Endodermal cell (in vitro differentiated cells): ENCODE data around the gene GPC3. TPM values are rescaled to one million over a fixed set of nuclear protein-coding genes. Genes with fewer than 3 reads are reported as not detected.

Experiments
- DNase-seq: peaks from one replicate; pipeline ENCODE4 v3.0.0-alpha.2; 2017
- H3K27ac ChIP-seq: 2 replicates; pipeline ENCODE4 v1.5.1; 2013; ENCODE audit warnings: mild to moderate bottlenecking, low read depth, low read length, moderate library complexity
- H3K27me3 ChIP-seq: 2 replicates; pipeline ENCODE4 v1.6.1; 2013; ENCODE audit warnings: mild to moderate bottlenecking, low read length, moderate library complexity; ENCODE audit not compliant: insufficient read depth, control insufficient read depth, poor library complexity, severe bottlenecking
- H3K36me3 ChIP-seq: 2 replicates; pipeline ENCODE4 v1.7.0; 2013; ENCODE audit warnings: mild to moderate bottlenecking, low read length, moderate library complexity; ENCODE audit not compliant: control insufficient read depth, insufficient read depth
- H3K4me1 ChIP-seq: one replicate; pipeline ENCODE4 v1.7.0; 2013; ENCODE audit warnings: low read length; ENCODE audit not compliant: control insufficient read depth, insufficient read depth
- H3K4me3 ChIP-seq: 2 replicates; pipeline ENCODE4 v1.5.1; 2013; ENCODE audit warnings: mild to moderate bottlenecking, low read length, moderate library complexity
- H3K9ac ChIP-seq: 2 replicates; pipeline ENCODE4 v1.6.1; 2013; ENCODE audit warnings: mild to moderate bottlenecking, low read length, moderate library complexity; ENCODE audit not compliant: poor library complexity, severe bottlenecking; ENCODE audit errors: extremely low read depth
- H3K9me3 ChIP-seq: 2 replicates; pipeline ENCODE4 v1.6.1; 2013; ENCODE audit warnings: mild to moderate bottlenecking, low read length, moderate library complexity; ENCODE audit not compliant: control insufficient read depth
- H3K27ac Mint-ChIP-seq: 2 replicates; pipeline ENCODE4 v1.8.0; 2020; ENCODE audit warnings: mixed read lengths
- H3K27me3 Mint-ChIP-seq: 2 replicates; pipeline ENCODE4 v1.8.0; 2021; ENCODE audit warnings: mild to moderate bottlenecking, mixed read lengths; ENCODE audit not compliant: insufficient read depth
- H3K36me3 Mint-ChIP-seq: 2 replicates; pipeline ENCODE4 v1.8.0; 2020; ENCODE audit warnings: low read depth, mixed read lengths
- H3K4me1 Mint-ChIP-seq: 2 replicates; pipeline ENCODE4 v1.8.0; 2020; ENCODE audit warnings: mixed read lengths
- H3K4me3 Mint-ChIP-seq: 2 replicates; pipeline ENCODE4 v1.8.0; 2020; ENCODE audit warnings: mild to moderate bottlenecking, moderate library complexity, mixed read lengths
- H3K9me3 Mint-ChIP-seq: 2 replicates; pipeline ENCODE4 v1.8.0; 2020; ENCODE audit warnings: mild to moderate bottlenecking, mixed read lengths
- CTCF ChIP-seq: fragments of 200-600 bp; sonication (generic); conservative IDR thresholded peaks from 2 replicates; pipeline ENCODE4 v1.5.0; 2021; ENCODE audit warnings: antibody characterized with exemption, mild to moderate bottlenecking
- WGBS, 2 experiments: methylation state at CpG; one replicate each; pipeline versions ENCODE4 v1.1.5 to v1.1.7; 2013; ENCODE audit warnings: missing lambda C conversion rate in 2 of 2, mixed read lengths in 1 of 2; ENCODE audit not compliant: insufficient coverage in 1 of 2, insufficient read length in 1 of 2; 5-methylcytosine and 5-hydroxymethylcytosine counted together
- total RNA-seq, 2 donors: library from RNA; stranded (reverse); fragmentation: NEBNext Ultra II Directional in 1 of 2; extraction: Animal tissue kit (Norgen Biotek cat#: 25700) in 1 of 2; gene quantifications; 2 replicates in 1 of 2; 3 replicates in 1 of 2; pipeline ENCODE4 v1.2.1, GENCODE V29; 2021

Gene GPC3
- total RNA-seq, 2 donors from 2014 or later: 39.5 to 125 TPM

GRCh38 chrX:133563705-133564104 lies 421.7 kb downstream of the GPC3 start:
- Mint-ChIP-seq H3K9me3 (no peaks in the 10 kb centered on the region), H3K27ac (no peak overlapping the region), H3K36me3 (peaks cover 2% of the 10 kb centered on the region), H3K4me1 (no peaks in the 10 kb centered on the region), H3K27me3 (no peaks in the 10 kb centered on the region), H3K4me3 (no peak overlapping the region)
- Histone ChIP-seq H3K27ac (no peak overlapping the region), H3K4me1 (no peaks in the 10 kb centered on the region), H3K36me3 (no peaks in the 10 kb centered on the region), H3K4me3 (no peak overlapping the region), H3K9ac (no peak overlapping the region), H3K27me3 (no peaks in the 10 kb centered on the region), H3K9me3 (no peaks in the 10 kb centered on the region)
- no peak for DNase-seq
- WGBS, 2 experiments: 100% methylated on average over 2 of the region's 2 CpGs; no CpG with 5 or more reads in 1 of the 2 experiments
- no peak for TF ChIP-seq CTCF

GRCh38 chrX:133561251-133561650 lies 424.1 kb downstream of the GPC3 start:
- Histone ChIP-seq H3K9ac (no peak overlapping the region), H3K36me3 (no peaks in the 10 kb centered on the region), H3K9me3 (no peaks in the 10 kb centered on the region), H3K4me3 (no peak overlapping the region), H3K4me1 (no peaks in the 10 kb centered on the region), H3K27me3 (no peaks in the 10 kb centered on the region), H3K27ac (no peak overlapping the region)
- Mint-ChIP-seq H3K4me3 (no peak overlapping the region), H3K9me3 (no peaks in the 10 kb centered on the region), H3K36me3 (peaks cover 2% of the 10 kb centered on the region), H3K4me1 (peaks cover 3% of the 10 kb centered on the region), H3K27me3 (no peaks in the 10 kb centered on the region), H3K27ac (no peak overlapping the region)
- DNase-seq: no peak
- no peak for TF ChIP-seq CTCF

GRCh38 chrX:133559909-133560308 lies 425.5 kb downstream of the GPC3 start:
- DNase-seq: no peak

More at GRCh38 chrX:133559909-133560308, 425.5 kb downstream of the GPC3 start:
- Histone ChIP-seq H3K4me3 (no peak overlapping the region), H3K9ac (no peak overlapping the region), H3K4me1 (no peaks in the 10 kb centered on the region), H3K9me3 (peaks cover 5% of the 10 kb centered on the region), H3K27me3 (no peaks in the 10 kb centered on the region), H3K36me3 (no peaks in the 10 kb centered on the region), H3K27ac (no peak overlapping the region)
- Mint-ChIP-seq H3K9me3 (peaks cover 10% of the 10 kb centered on the region), H3K27me3 (no peaks in the 10 kb centered on the region), H3K4me1 (peaks cover 3% of the 10 kb centered on the region), H3K27ac (no peak overlapping the region), H3K4me3 (no peak overlapping the region), H3K36me3 (peaks cover 10% of the 10 kb centered on the region)
- TF ChIP-seq CTCF: no peak
- 91 to 100% methylated on average over 3 to 7 of the region's 7 CpGs for WGBS, 2 experiments
